Colonic mucosa (tissue), 4 donors: ENCODE results near the gene PBRM1. TPM values are rescaled to one million over a fixed set of nuclear protein-coding genes. Genes with fewer than 3 reads are reported as not detected.

Source experiments
- DNase-seq: peaks from one replicate; pipeline ENCODE4 v3.0.0-alpha.2; 2020
- H3K27ac ChIP-seq: fragments of 200-600 bp; one replicate; pipeline ENCODE4 v1.8.0; 2021
- H3K27me3 ChIP-seq: fragments of 200-600 bp; one replicate; pipeline ENCODE4 v1.8.0; 2021
- H3K36me3 ChIP-seq: fragments of 200-600 bp; one replicate; pipeline ENCODE4 v1.8.0; 2021
- H3K4me1 ChIP-seq: fragments of 200-600 bp; one replicate; pipeline ENCODE4 v1.8.0; 2021; ENCODE audit warnings: mild to moderate bottlenecking
- H3K4me3 ChIP-seq: fragments of 200-600 bp; one replicate; pipeline ENCODE4 v1.8.0; 2021
- H3K9ac ChIP-seq, 2 donors: one replicate each; pipeline ENCODE4 v1.7.0; 2013; ENCODE audit warnings: control low read depth in 2 of 2, low read depth in 2 of 2, low read length in 2 of 2
- H3K9me3 ChIP-seq: fragments of 200-600 bp; one replicate; pipeline ENCODE4 v1.8.0; 2021
- intact Hi-C: fragments of 100-400 bp; cut with DNase I; formaldehyde crosslinking; loops from one replicate; pipeline ENCODE4 v1.14.1; 2022
- total RNA-seq, 2 donors: library from RNA; stranded (reverse); fragmentation: NEBNext Ultra II Directional in 1 of 2; extraction: Animal tissue kit (Norgen Biotek cat#: 25700) in 1 of 2; gene quantifications; one replicate each; pipeline ENCODE4 v1.2.1, GENCODE V29; 2021
- TF ChIP-seq, protein P1 (sequence below): fragments of 200-600 bp; IDR thresholded peaks from one replicate; pipeline ENCODE4 v1.8.0; 2022; ENCODE audit warnings: antibody characterized with exemption, mild to moderate bottlenecking
- donor health status: healthy.
- donor health status: DM: no; HTN: no; CAD: no.
- donor health status: DM: no; HTN: no; CAD: no.

Gene PBRM1
- total RNA-seq, 2 donors from 2014 or later: 53.6 to 65.7 TPM

DNA sequence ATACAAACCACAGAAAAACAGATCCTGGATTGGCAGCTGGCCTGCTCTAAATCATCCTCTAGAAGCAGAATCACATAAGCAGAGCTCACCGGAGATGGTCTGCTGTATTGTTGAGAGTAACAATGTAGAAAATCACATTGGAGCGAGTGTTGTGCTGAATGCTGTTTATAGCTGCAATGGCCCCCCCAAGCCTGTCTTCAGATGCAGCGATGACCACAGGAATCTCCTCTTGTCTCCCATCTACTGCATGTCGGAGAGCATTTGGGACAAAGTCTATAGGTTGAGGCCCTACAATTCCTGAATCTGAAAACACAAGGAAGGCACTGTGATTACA is 11.9 kb upstream of the PBRM1 start:
- Histone ChIP-seq H3K36me3 (peaks cover 24% of the 10 kb centered on the region), H3K9me3 (no peaks in the 10 kb centered on the region), H3K27me3 (no peaks in the 10 kb centered on the region), H3K4me3 (no peak overlapping the region), H3K4me1 (no peaks in the 10 kb centered on the region), H3K9ac (no peak overlapping the region), H3K27ac (no peak overlapping the region)
- intact Hi-C loops: no loop called here
- no peak for DNase-seq
- TF ChIP-seq, protein P1, sequence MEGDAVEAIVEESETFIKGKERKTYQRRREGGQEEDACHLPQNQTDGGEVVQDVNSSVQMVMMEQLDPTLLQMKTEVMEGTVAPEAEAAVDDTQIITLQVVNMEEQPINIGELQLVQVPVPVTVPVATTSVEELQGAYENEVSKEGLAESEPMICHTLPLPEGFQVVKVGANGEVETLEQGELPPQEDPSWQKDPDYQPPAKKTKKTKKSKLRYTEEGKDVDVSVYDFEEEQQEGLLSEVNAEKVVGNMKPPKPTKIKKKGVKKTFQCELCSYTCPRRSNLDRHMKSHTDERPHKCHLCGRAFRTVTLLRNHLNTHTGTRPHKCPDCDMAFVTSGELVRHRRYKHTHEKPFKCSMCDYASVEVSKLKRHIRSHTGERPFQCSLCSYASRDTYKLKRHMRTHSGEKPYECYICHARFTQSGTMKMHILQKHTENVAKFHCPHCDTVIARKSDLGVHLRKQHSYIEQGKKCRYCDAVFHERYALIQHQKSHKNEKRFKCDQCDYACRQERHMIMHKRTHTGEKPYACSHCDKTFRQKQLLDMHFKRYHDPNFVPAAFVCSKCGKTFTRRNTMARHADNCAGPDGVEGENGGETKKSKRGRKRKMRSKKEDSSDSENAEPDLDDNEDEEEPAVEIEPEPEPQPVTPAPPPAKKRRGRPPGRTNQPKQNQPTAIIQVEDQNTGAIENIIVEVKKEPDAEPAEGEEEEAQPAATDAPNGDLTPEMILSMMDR: no peak

DNA sequence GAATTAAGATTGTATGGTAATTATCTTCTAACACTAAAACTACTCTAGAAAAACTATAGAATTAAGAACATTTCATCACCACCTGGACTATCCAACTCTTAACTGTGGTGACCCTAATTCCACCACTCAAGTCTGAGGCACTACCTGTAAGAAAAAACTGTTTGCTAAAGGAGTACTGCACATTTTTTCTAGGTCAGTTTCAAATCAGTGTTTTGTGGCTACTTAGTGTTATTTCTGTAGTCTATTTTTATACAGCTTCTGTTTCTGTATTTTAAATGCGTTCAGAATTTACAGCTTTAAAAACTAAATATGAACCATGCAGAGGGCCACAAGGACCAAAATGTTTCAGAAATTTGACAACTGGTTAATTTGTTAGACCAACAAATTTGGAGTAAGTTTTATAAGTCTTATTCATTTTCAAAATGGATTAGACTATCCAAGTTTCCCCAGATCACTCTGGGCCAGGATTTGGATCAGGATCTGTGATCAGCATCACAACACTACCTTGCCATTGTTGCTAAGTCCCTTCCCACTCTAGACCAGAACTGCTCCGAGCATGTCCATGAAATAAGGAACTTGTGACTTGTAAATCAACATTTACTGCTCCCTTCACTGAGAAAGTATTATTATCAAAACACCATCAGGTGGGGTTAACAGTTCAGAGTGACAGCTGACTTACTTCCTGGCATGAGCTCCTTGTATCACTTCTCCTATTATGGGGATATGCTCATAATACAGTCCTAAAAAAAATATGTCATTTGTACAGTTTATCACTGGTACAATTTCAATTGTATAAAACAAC is 11.3 kb upstream of the PBRM1 start:
- intact Hi-C loops: no loop called here
- H3K27me3 ChIP-seq: no peaks in the 10 kb centered on the region
- H3K4me3 ChIP-seq: no peak overlapping the region
- TF ChIP-seq, protein P1: no peak
- H3K4me1 ChIP-seq: no peaks in the 10 kb centered on the region
- no peak for DNase-seq
- H3K9me3 ChIP-seq: no peaks in the 10 kb centered on the region
- H3K36me3 ChIP-seq: peaks cover 28% of the 10 kb centered on the region
- no peak overlapping the region for H3K27ac ChIP-seq
- H3K9ac ChIP-seq: no peak overlapping the region

DNA sequence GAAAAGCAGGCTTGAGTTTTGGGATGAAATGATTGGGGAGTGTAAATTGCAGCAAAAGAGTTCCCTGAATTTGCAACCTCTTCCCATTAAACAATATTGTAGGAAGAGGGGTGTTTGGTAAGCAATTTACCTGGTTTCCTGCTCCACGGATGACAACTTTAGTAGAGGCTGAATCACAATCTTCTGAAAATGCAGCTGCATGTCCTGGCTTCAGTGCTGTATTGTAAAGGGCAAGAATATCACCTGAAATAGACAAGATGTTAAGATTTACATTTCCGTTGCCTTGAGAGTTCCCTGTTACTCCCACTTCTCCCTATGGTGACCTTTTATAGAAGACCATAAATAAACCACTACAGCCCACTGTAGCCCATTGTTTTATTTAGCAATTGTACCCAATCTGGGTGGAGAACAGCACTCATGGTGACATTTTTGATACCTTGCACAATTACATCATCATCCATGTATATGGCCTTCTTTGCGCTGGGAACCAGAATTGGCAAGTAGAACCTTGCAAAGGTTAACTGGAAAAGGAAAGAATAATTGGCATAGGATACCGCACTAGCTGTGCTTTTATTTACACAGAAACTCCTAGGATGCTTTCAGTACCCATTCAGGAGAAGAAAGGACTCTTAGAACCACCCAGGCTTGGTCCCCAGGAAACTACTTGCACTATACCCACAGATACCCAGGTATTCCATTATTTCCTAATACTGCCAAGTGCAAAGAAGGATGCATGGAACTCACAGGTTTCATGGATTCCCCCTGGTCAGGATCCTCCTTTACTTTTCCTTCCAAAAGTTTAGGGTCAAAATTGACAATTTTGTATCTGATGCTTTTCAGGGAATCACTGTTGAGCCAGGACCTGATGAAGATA is 10.3 kb upstream of the PBRM1 start:
- Histone ChIP-seq H3K27ac (no peak overlapping the region), H3K4me3 (no peak overlapping the region), H3K36me3 (peaks cover 32% of the 10 kb centered on the region), H3K9me3 (no peaks in the 10 kb centered on the region), H3K4me1 (no peaks in the 10 kb centered on the region), H3K9ac (no peak overlapping the region), H3K27me3 (no peaks in the 10 kb centered on the region)
- no peak for DNase-seq
- TF ChIP-seq, protein P1: no peak
- intact Hi-C loops: no loop called here

DNA sequence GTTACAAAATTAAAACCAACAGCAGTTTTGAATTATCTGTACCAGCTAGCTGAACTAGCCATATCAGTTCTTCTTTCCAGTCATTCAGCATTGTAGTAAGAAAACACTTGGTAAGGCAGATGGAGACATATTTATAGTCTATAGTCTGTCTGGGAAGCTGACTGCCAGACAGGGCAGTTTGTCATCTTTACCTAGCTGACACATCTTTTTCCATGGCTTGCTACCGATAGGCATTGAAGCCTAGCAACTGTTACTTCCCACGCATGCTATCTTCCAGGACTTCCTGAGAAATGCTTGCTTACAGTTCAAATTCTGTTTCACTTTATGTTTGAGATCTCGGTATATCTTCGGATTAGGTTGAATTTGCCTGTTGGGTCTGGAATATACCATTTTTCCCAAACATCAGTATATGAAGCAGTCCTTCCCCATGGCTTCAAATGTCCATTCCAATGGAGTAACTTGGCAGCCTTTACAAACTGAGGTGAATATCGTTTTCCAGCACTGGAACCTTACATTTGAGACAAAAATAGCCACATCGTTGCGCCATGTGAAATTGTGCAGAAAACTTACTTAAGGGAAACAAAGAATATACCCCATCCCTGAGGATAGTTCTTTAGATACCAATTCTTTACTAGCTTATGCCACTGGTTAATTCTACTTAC is 8.9 kb upstream of the PBRM1 start:
- no peak overlapping the region for H3K9ac ChIP-seq
- no peaks in the 10 kb centered on the region for H3K4me1 ChIP-seq
- H3K36me3 ChIP-seq: peaks cover 43% of the 10 kb centered on the region
- no peaks in the 10 kb centered on the region for H3K27me3 ChIP-seq
- intact Hi-C loops: no loop called here
- TF ChIP-seq, protein P1: no peak
- H3K4me3 ChIP-seq: no peak overlapping the region
- H3K27ac ChIP-seq: no peak overlapping the region
- H3K9me3 ChIP-seq: no peaks in the 10 kb centered on the region
- DNase-seq: no peak

DNA sequence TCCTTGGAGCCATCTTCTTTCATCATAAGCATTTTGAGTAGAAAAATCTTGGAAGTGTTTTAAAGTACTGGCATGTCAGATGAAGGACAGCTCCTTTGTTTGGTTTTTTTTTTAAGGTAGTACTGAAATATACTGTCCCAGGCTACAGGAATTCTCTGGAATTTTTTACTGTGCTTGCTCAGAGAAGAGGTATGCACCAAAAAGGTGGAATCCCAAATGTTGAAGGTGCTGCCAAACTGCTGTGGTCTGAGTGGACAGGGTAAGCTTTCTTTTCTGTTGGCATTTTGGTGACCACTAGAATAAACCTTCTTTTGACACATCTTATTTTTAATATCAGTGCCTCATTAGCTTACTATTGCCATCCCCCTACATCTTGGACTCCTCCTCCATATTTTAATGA is 7.4 kb upstream of the PBRM1 start:
- no peak for DNase-seq
- H3K4me3 ChIP-seq: no peak overlapping the region
- H3K9me3 ChIP-seq: no peaks in the 10 kb centered on the region
- TF ChIP-seq, protein P1: no peak
- no peaks in the 10 kb centered on the region for H3K27me3 ChIP-seq
- H3K4me1 ChIP-seq: no peaks in the 10 kb centered on the region
- no peak overlapping the region for H3K27ac ChIP-seq
- intact Hi-C loops: no loop called here
- H3K9ac ChIP-seq: no peak overlapping the region
- H3K36me3 ChIP-seq: peaks cover 51% of the 10 kb centered on the region
